Keratinocyte (primary cell): ENCODE results near the gene FAM78A.

ENCODE experiments used
- EZH2 ChIP-seq: IDR thresholded peaks from one replicate; pipeline ENCODE4 v1.6.1; 2012; ENCODE audit warnings: inconsistent platforms, mild to moderate bottlenecking, low read length, moderate library complexity
- TF ChIP-seq, protein P1 (sequence below), 3 experiments: IDR thresholded peaks in 1 of 3; conservative IDR thresholded peaks in 1 of 3; optimal IDR thresholded peaks in 1 of 3; 2 replicates in 2 of 3; 3 replicates in 1 of 3; pipeline versions ENCODE3 to v1.5.1; 2011; ENCODE audit warnings: low read length in 3 of 3, mild to moderate bottlenecking in 3 of 3, moderate library complexity in 2 of 3, control low read depth in 1 of 3, inconsistent platforms in 1 of 3; ENCODE audit not compliant: insufficient read depth in 2 of 3; ENCODE audit errors: extremely low read depth in 1 of 3

GRCh38 chr9:131296906-131297500 is 20.7 kb upstream of the FAM78A start:
- TF ChIP-seq, protein P1, sequence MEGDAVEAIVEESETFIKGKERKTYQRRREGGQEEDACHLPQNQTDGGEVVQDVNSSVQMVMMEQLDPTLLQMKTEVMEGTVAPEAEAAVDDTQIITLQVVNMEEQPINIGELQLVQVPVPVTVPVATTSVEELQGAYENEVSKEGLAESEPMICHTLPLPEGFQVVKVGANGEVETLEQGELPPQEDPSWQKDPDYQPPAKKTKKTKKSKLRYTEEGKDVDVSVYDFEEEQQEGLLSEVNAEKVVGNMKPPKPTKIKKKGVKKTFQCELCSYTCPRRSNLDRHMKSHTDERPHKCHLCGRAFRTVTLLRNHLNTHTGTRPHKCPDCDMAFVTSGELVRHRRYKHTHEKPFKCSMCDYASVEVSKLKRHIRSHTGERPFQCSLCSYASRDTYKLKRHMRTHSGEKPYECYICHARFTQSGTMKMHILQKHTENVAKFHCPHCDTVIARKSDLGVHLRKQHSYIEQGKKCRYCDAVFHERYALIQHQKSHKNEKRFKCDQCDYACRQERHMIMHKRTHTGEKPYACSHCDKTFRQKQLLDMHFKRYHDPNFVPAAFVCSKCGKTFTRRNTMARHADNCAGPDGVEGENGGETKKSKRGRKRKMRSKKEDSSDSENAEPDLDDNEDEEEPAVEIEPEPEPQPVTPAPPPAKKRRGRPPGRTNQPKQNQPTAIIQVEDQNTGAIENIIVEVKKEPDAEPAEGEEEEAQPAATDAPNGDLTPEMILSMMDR (optimal IDR thresholded peaks at IDR 0.05 in 1 of 3, IDR thresholded peaks at IDR 0.05 in 1 of 3, conservative IDR thresholded peaks at IDR 0.05 in 1 of 3; ENCODE audit: extremely low read depth in 1 of 3, insufficient read depth in 2 of 3, low read length in 3 of 3) = no peak
- no peak for TF ChIP-seq EZH2
